ENCODE measurements around the gene PARD3. TPM values are rescaled to one million over a fixed set of nuclear protein-coding genes. Genes with fewer than 3 reads are reported as not detected.

The PARD3 gene
- polyA plus RNA-seq, 3 donors = 0.51 TPM; not detected in 2

DNA sequence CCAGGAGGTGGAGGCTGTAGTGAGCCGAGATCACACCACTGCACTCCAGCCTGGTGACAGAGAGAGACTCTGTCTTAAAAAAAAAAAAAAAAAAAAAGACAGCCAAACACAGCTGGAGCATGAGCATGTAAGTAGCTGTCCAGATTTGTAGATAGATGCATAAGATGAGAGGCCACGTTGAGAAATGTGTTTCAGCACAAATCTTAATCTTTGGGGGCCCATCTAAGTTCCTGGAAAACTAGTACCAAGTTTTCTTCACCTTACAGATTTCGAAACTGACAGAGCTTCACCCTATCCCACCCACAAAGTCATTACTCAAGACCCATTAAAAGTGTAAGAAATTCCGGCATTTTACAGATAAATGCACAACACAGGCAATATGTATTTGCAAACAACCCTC lies 208.2 kb downstream of the PARD3 start:
- Mint-ChIP-seq H3K4me1 (no peaks in the 10 kb centered on the region), H3K36me3 (no peaks in the 10 kb centered on the region), H3K4me3 (no peak overlapping the region), H3K27me3 (ENCODE audit: low read depth in 3 of 3) (peaks cover 0 to 3% (median 0%) of the 10 kb centered on the region in 3 donors), H3K27ac (no peak overlapping the region), H3K9me3 (peaks cover 0 to under 1% (median 0%) of the 10 kb centered on the region in 7 donors)
- intact Hi-C loops (cut with micrococcal nuclease) = no loop called here
- Histone ChIP-seq H2AFZ (ENCODE audit: insufficient read depth, low read depth, low read length, poor library complexity, severe bottlenecking) (no peak overlapping the region), H3K4me3 (replicated peaks in 1 of 3; ENCODE audit: low read depth in 2 of 3, low read length in 3 of 3) (no peak overlapping the region), H3K9me3 (replicated peaks in 1 of 2; ENCODE audit: control insufficient read depth in 1 of 2, insufficient read depth in 1 of 2, low read length in 2 of 2) (no peaks in the 10 kb centered on the region), H4K20me1 (ENCODE audit: insufficient read depth, low read length) (no peaks in the 10 kb centered on the region), H3K79me2 (ENCODE audit: insufficient read depth, low read length) (no peaks in the 10 kb centered on the region), H3K9ac (ENCODE audit: insufficient read depth, low read length, poor library complexity, severe bottlenecking) (no peak overlapping the region), H3K4me2 (replicated peaks; ENCODE audit: extremely low read depth, low read length, poor library complexity, severe bottlenecking) (no peak overlapping the region), H3K36me3 (replicated peaks in 1 of 2; ENCODE audit: control insufficient read depth in 1 of 2, insufficient read depth in 2 of 2, low read length in 2 of 2) (no peaks in the 10 kb centered on the region), H3K27me3 (ENCODE audit: control insufficient read depth in 2 of 2, insufficient read depth in 2 of 2, low read length in 2 of 2) (no peaks in the 10 kb centered on the region), H3K4me1 (ENCODE audit: control insufficient read depth in 1 of 2, insufficient read depth in 2 of 2, low read length in 2 of 2) (no peaks in the 10 kb centered on the region), H3K27ac (ENCODE audit: low read depth in 1 of 2, low read length in 2 of 2) (no peak overlapping the region)
- TF ChIP-seq, protein P1, sequence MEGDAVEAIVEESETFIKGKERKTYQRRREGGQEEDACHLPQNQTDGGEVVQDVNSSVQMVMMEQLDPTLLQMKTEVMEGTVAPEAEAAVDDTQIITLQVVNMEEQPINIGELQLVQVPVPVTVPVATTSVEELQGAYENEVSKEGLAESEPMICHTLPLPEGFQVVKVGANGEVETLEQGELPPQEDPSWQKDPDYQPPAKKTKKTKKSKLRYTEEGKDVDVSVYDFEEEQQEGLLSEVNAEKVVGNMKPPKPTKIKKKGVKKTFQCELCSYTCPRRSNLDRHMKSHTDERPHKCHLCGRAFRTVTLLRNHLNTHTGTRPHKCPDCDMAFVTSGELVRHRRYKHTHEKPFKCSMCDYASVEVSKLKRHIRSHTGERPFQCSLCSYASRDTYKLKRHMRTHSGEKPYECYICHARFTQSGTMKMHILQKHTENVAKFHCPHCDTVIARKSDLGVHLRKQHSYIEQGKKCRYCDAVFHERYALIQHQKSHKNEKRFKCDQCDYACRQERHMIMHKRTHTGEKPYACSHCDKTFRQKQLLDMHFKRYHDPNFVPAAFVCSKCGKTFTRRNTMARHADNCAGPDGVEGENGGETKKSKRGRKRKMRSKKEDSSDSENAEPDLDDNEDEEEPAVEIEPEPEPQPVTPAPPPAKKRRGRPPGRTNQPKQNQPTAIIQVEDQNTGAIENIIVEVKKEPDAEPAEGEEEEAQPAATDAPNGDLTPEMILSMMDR (IDR thresholded peaks at IDR 0.05) = no peak
- no peak for DNase-seq
- 78% methylated on average over 1 of the region's 4 CpGs for WGBS (ENCODE audit: insufficient coverage)

DNA sequence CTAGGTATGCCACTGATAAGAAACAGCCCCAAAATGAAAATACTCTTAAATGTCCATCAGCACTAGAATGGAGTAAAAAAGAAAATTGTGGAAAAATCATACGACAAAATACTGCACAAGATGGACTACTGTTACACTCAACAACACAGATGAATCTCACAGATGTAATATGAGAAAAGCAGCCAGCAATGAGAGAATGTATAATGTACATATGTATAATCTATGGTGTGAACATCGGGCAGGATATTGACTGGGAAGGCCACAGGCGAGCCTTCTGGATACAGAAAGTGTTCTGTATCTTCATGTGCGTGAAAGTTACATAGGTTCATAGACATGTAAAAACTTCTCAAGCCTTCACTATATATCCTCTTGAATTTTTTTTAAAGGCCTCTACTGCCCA lies 212.6 kb downstream of the PARD3 start:
- WGBS (ENCODE audit: insufficient coverage) = no CpG with 5 or more reads among the region's 4 CpGs
- H3K9ac ChIP-seq (ENCODE audit: insufficient read depth, low read length, poor library complexity, severe bottlenecking) = no peak overlapping the region
- H3K9me3 ChIP-seq (replicated peaks in 1 of 2; ENCODE audit: control insufficient read depth in 1 of 2, insufficient read depth in 1 of 2, low read length in 2 of 2) = no peaks in the 10 kb centered on the region
- H3K36me3 ChIP-seq (replicated peaks in 1 of 2; ENCODE audit: control insufficient read depth in 1 of 2, insufficient read depth in 2 of 2, low read length in 2 of 2) = no peaks in the 10 kb centered on the region
- no peak for DNase-seq
- no peak overlapping the region for H2AFZ ChIP-seq (ENCODE audit: insufficient read depth, low read depth, low read length, poor library complexity, severe bottlenecking)
- no peaks in the 10 kb centered on the region for H4K20me1 ChIP-seq (ENCODE audit: insufficient read depth, low read length)
- no peaks in the 10 kb centered on the region for H3K27me3 ChIP-seq (ENCODE audit: control insufficient read depth in 2 of 2, insufficient read depth in 2 of 2, low read length in 2 of 2)
- intact Hi-C loops (cut with micrococcal nuclease) = no loop called here
- no peak overlapping the region for H3K27ac ChIP-seq (ENCODE audit: low read depth in 1 of 2, low read length in 2 of 2)
- peaks cover 0 to 3% (median 0%) of the 10 kb centered on the region in 3 donors for H3K27me3 Mint-ChIP-seq (ENCODE audit: low read depth in 3 of 3)
- H3K4me1 Mint-ChIP-seq = no peaks in the 10 kb centered on the region
- H3K36me3 Mint-ChIP-seq = no peaks in the 10 kb centered on the region
- H3K9me3 Mint-ChIP-seq = peaks cover 0 to 2% (median 0%) of the 10 kb centered on the region in 7 donors
- no peak overlapping the region for H3K27ac Mint-ChIP-seq
- no peak overlapping the region for H3K4me2 ChIP-seq (replicated peaks; ENCODE audit: extremely low read depth, low read length, poor library complexity, severe bottlenecking)
- no peak overlapping the region for H3K4me3 Mint-ChIP-seq
- no peak overlapping the region for H3K4me3 ChIP-seq (replicated peaks in 1 of 3; ENCODE audit: low read depth in 2 of 3, low read length in 3 of 3)
- H3K4me1 ChIP-seq (ENCODE audit: control insufficient read depth in 1 of 2, insufficient read depth in 2 of 2, low read length in 2 of 2) = no peaks in the 10 kb centered on the region
- H3K79me2 ChIP-seq (ENCODE audit: insufficient read depth, low read length) = no peaks in the 10 kb centered on the region
- TF ChIP-seq, protein P1 (IDR thresholded peaks at IDR 0.05) = no peak

Measured in CD14-positive monocyte (primary cell).